HepG2 (cell line): ENCODE measurements around the gene PAPPA. TPM values are rescaled to one million over a fixed set of nuclear protein-coding genes. Genes with fewer than 3 reads are reported as not detected.

Source experiments
- ATAC-seq: fragments of 200-7000 bp; cut with Tn5 transposase; 3 replicates; pipeline ENCODE4 v1.9.1; 2020; ENCODE audit warnings: mild to moderate bottlenecking, moderate library complexity
- BruUV-seq: library from RNA; stranded (reverse); fragments of 400-500 nt; replicated peaks from 2 replicates; lab custom pipeline; 2021; lab: Mats Ljungman, UMichigan
- CTCF ChIA-PET: fragments of 300-600 bp; formaldehyde crosslinking; extraction: SDS; loops from one replicate; lab custom pipeline; 2021; ENCODE audit warnings: low total read pairs, inconsistent platforms, low intra/inter-chr PET ratio; lab: Yijun Ruan, JAX
- POLR2A ChIA-PET: fragments of 350-600 bp; sonication (Branson Sonifier 250); formaldehyde crosslinking; loops from one replicate; lab custom pipeline; 2020; ENCODE audit warnings: antibody characterized with exemption, inconsistent platforms; lab: Yijun Ruan, JAX
- DNase-seq: peaks from one replicate; pipeline ENCODE4 v3.0.0-alpha.2; 2015; ENCODE audit warnings: low spot score
- FAIRE-seq: peaks from 3 replicates; lab custom pipeline; 2011; peaks lifted over from hg19 to GRCh38; lab: Jason Lieb, UNC
- H2AFZ ChIP-seq: one replicate; pipeline ENCODE4 v1.6.1; 2011; ENCODE audit warnings: low read length, inconsistent platforms
- H3K27ac ChIP-seq: fragments of 300-600 bp; 3 replicates; pipeline ENCODE4 v1.8.0; 2011; ENCODE audit warnings: mixed run types, mild to moderate bottlenecking, mixed read lengths, low read length, inconsistent platforms; ENCODE audit not compliant: insufficient read depth; ENCODE audit errors: extremely low read length
- H3K27me3 ChIP-seq, 2 experiments: fragments of 200-600 bp in 1 of 2; 2 replicates in 1 of 2; 3 replicates in 1 of 2; pipeline versions ENCODE4 v1.6.0 to v1.8.0; 2011; ENCODE audit warnings: low read length in 2 of 2, mild to moderate bottlenecking in 2 of 2, moderate library complexity in 2 of 2, inconsistent platforms in 1 of 2; ENCODE audit not compliant: insufficient read depth in 2 of 2, control insufficient read depth in 1 of 2
- H3K36me3 ChIP-seq, 2 experiments: fragments of 200-600 bp in 1 of 2; replicated peaks in 1 of 2; 2 replicates in 1 of 2; 3 replicates in 1 of 2; pipeline versions ENCODE4 v1.5.1 to v1.8.0; 2011; ENCODE audit warnings: low read length in 2 of 2, inconsistent platforms in 1 of 2; ENCODE audit not compliant: insufficient read depth in 2 of 2, control insufficient read depth in 1 of 2
- H3K4me1 ChIP-seq: 2 replicates; pipeline ENCODE4 v1.5.1; 2012; ENCODE audit warnings: low read length, inconsistent platforms; ENCODE audit not compliant: insufficient read depth
- H3K4me2 ChIP-seq: 2 replicates; pipeline ENCODE4 v1.6.0; 2011; ENCODE audit warnings: low read depth, low read length, inconsistent platforms
- H3K4me3 ChIP-seq, 3 experiments: fragments of 200-600 bp in 1 of 3; sonication (generic), shearing (Covaris generic) in 1 of 3; replicated peaks in 1 of 3; 2 replicates each; pipeline ENCODE4 v1.5.1; 2011 to 2016; ENCODE audit warnings: low read length in 3 of 3, inconsistent platforms in 2 of 3, low read depth in 2 of 3, mild to moderate bottlenecking in 2 of 3, control low read depth in 1 of 3, mixed read lengths in 1 of 3; ENCODE audit not compliant: insufficient read depth in 1 of 3
- H3K79me2 ChIP-seq: one replicate; pipeline ENCODE4 v1.6.1; 2011; ENCODE audit warnings: low read length, inconsistent platforms; ENCODE audit not compliant: insufficient read depth
- H3K9ac ChIP-seq: 2 replicates; pipeline ENCODE4 v1.6.0; 2011; ENCODE audit warnings: mild to moderate bottlenecking, low read depth, low read length, inconsistent platforms; ENCODE audit not compliant: insufficient read depth
- H3K9me3 ChIP-seq: 2 replicates; pipeline ENCODE4 v1.5.1; 2012; ENCODE audit warnings: mild to moderate bottlenecking, low read length
- H4K20me1 ChIP-seq: 2 replicates; pipeline ENCODE4 v1.6.0; 2011; ENCODE audit warnings: inconsistent platforms, mild to moderate bottlenecking, low read length, moderate library complexity; ENCODE audit not compliant: insufficient read depth
- ERF ChIP-seq: IDR thresholded peaks from 2 replicates; pipeline ENCODE4 v1.6.1; 2018; ENCODE audit warnings: missing biosample characterization, missing genetic modification reagents
- KLF16 ChIP-seq, 2 experiments: sonication (generic) in 1 of 2; formaldehyde crosslinking in 1 of 2; IDR thresholded peaks; 2 replicates each; pipeline versions ENCODE4 v1.6.1 to v1.8.0; 2016 to 2023; ENCODE audit warnings: missing genetic modification reagents in 2 of 2, missing compliant biosample characterization in 1 of 2
- STAT5B ChIP-seq: sonication (generic); formaldehyde crosslinking; IDR thresholded peaks from 2 replicates; pipeline ENCODE4 v1.4.0; 2020; ENCODE audit warnings: missing genetic modification reagents
- XRCC5 ChIP-seq: fragments of 200-400 bp; formaldehyde crosslinking; optimal IDR thresholded peaks from 2 replicates; pipeline ENCODE3; 2017; ENCODE audit warnings: mild to moderate bottlenecking, low read length
- ZNF333 ChIP-seq: sonication (generic); formaldehyde crosslinking; IDR thresholded peaks from 2 replicates; pipeline ENCODE4 v1.4.0; 2020; ENCODE audit warnings: mild to moderate bottlenecking, missing genetic modification reagents, borderline replicate concordance
- ZNF407 ChIP-seq: sonication (generic); formaldehyde crosslinking; IDR thresholded peaks from one replicate; pipeline ENCODE4 v1.5.1; 2020; ENCODE audit warnings: mild to moderate bottlenecking, missing genetic modification reagents; ENCODE audit errors: not compliant biosample characterization
- ZSCAN29 ChIP-seq: sonication (generic); formaldehyde crosslinking; conservative IDR thresholded peaks from 2 replicates; pipeline ENCODE4 v1.4.0; 2020; ENCODE audit warnings: mild to moderate bottlenecking, missing genetic modification reagents
- WGBS: methylation state at CpG from one replicate; pipeline ENCODE4 v1.1.6; 2017; ENCODE audit warnings: low lambda C conversion rate; 5-methylcytosine and 5-hydroxymethylcytosine counted together
- in situ Hi-C: cut with HindIII; loops from 2 replicates; pipeline ENCODE4 v1.10.0; 2017; ENCODE audit warnings: low pct_unique_long_range_greater_than_20kb; ENCODE audit not compliant: extremely low pct_ligation_motif_present
- intact Hi-C: fragments of 100-400 bp; cut with micrococcal nuclease; formaldehyde crosslinking; loops from one replicate; pipeline ENCODE4 v1.10.0; 2022; ENCODE audit not compliant: unreplicated experiment
- polyA plus RNA-seq, 8 experiments: library from polyadenylated mRNA; depleted of rRNA in 3 of 8; stranded (reverse) in 7 of 8; unstranded in 1 of 8; fragments of >200 nt; fragmentation: Illumina TruSeq in 4 of 8; extraction: Trizol in 4 of 8; gene quantifications; 2 replicates each; pipeline versions ENCODE4 v1.2.1 to v1.2.3, GENCODE V29; 2011 to 2016; ENCODE audit warnings: low read depth in 4 of 8, missing spikeins in 1 of 8, mixed read lengths in 1 of 8; ENCODE audit not compliant: insufficient read depth in 1 of 8
- total RNA-seq, 5 experiments: library from RNA; depleted of rRNA; stranded (reverse); fragments of >200 nt; fragmentation: Illumina TruSeq; extraction: Trizol; gene quantifications; 2 replicates each; pipeline ENCODE4 v1.2.3, GENCODE V29; 2016; ENCODE audit warnings: low read depth in 1 of 5
- TF ChIP-seq, protein P1 (sequence below): sonication (generic); formaldehyde crosslinking; IDR thresholded peaks from 2 replicates; pipeline ENCODE4 v1.5.1; 2020; ENCODE audit warnings: missing genetic modification reagents, mild to moderate bottlenecking, borderline replicate concordance

Gene PAPPA
- total and polyA plus RNA-seq, 2 of the 13 experiments (the other 11 are each of a cell fraction or from before 2014, with no cell fraction given) = 0.09 to 0.11 TPM

GRCh38 chr9:116204252-116204882, 50.8 kb downstream of the PAPPA start (continued):
- no peak for TF ChIP-seq ZNF407 (CRISPR knock-in tag)
- TF ChIP-seq, all 625 proteins: peak for 106

- Histone ChIP-seq H3K4me2 (no peak overlapping the region), H2AFZ (no peak overlapping the region), H3K27me3 (no peaks in the 10 kb centered on the region), H3K4me1 (peaks cover 22% of the 10 kb centered on the region), H3K9ac (no peak overlapping the region), H3K36me3 (no peaks in the 10 kb centered on the region), H3K79me2 (no peaks in the 10 kb centered on the region), H4K20me1 (no peaks in the 10 kb centered on the region), H3K9me3 (no peaks in the 10 kb centered on the region), H3K4me3 (no peak overlapping the region), H3K27ac (no peak overlapping the region)
- DNase-seq (no peak), ATAC-seq (no peak), FAIRE-seq (no peak)
- no TSS peak for BruUV-seq
- WGBS = 77% methylated on average over 4 of the region's 4 CpGs
- CTCF ChIA-PET = no interaction called here
- intact Hi-C loops = no loop called here
- POLR2A ChIA-PET = no interaction called here
- in situ Hi-C loops = no loop called here
- TF ChIP-seq XRCC5 (no peak), ZNF333 (CRISPR knock-in tag) (no peak), ZSCAN29 (CRISPR knock-in tag) (no peak), ERF (CRISPR knock-in tag) (no peak), STAT5B (CRISPR knock-in tag) (no peak), KLF16 (CRISPR knock-in tag; IDR thresholded peaks at IDR 0.05) (no peak)
- TF ChIP-seq, protein P1, sequence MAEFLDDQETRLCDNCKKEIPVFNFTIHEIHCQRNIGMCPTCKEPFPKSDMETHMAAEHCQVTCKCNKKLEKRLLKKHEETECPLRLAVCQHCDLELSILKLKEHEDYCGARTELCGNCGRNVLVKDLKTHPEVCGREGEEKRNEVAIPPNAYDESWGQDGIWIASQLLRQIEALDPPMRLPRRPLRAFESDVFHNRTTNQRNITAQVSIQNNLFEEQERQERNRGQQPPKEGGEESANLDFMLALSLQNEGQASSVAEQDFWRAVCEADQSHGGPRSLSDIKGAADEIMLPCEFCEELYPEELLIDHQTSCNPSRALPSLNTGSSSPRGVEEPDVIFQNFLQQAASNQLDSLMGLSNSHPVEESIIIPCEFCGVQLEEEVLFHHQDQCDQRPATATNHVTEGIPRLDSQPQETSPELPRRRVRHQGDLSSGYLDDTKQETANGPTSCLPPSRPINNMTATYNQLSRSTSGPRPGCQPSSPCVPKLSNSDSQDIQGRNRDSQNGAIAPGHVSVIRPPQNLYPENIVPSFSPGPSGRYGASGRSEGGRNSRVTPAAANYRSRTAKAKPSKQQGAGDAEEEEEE = no peak
These were observed 54.0 kb downstream of the PAPPA start for GRCh38 chr9:116207371-116208111.
